GM12891 (cell line): Measurements from ENCODE around the gene ATRN.

Experiments used
- POLR2A ChIP-seq: IDR thresholded peaks from 2 replicates; pipeline ENCODE4 v1.6.1; 2011; ENCODE audit warnings: low read depth, low read length, control low read depth
- POLR2AphosphoS5 ChIP-seq: IDR thresholded peaks from 2 replicates; pipeline ENCODE4 v1.6.1; 2011; ENCODE audit warnings: low read depth, low read length, control low read depth

DNA sequence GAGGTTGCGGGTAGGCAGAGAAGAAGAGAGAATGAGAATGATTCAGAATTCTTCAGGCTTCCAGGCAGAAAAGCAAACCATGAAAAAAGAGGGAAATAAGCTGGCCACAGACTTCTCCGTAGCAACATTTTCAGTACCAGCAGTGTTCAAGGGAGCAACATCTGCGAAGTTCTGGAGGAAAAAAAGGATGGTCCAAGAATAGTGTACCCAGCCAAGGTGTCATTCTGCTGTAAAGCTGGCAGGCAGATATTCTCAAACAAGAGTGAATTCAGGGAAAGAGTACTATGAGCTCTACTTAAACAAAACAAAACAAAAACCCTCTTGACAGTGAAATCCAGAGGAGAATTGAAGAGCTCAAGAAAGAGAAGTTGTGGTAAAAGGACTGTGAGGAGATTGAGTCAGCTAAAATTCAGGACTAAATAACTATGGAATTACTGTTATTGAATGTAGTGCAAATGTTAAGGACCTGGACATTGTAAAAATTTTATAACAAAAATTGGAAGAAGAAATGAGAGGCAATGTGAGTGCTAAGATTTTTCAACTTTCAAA is 86.5 kb downstream of the ATRN start:
- no peak for TF ChIP-seq POLR2A
- no peak for TF ChIP-seq POLR2AphosphoS5
